Measurements from ENCODE around the gene SWSAP1. TPM values are rescaled to one million over a fixed set of nuclear protein-coding genes. Genes with fewer than 3 reads are reported as not detected.

The SWSAP1 gene
- polyA plus RNA-seq, 3 donors = 5.9 to 11.5 (median 8.7) TPM

DNA sequence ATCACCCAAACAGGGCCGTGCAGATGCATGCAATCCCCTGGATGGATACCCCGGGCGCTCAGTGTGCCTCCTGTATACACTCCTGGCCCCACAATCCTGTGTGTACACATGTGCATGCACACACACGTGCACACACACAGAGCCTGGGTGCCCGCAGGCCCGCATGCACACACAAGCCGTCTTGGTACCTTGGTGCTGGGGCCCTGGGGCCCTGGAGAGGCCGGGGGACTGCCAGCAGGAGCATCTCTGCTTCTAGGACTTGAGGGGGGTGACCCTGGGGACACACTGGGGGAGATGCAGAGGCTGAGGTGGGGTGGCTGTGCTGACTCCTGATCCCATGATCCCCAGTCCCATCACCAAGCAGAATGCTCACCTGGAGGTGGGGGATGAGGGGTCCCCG, 25.2 kb downstream of the SWSAP1 start:
- no peak overlapping the region for H3K27ac Mint-ChIP-seq
- Histone ChIP-seq H3K4me3 (replicated peaks in 1 of 3; ENCODE audit: low read depth in 2 of 3, low read length in 3 of 3) (no peak overlapping the region), H3K36me3 (replicated peaks in 1 of 2; ENCODE audit: control insufficient read depth in 1 of 2, insufficient read depth in 2 of 2, low read length in 2 of 2) (no peaks in the 10 kb centered on the region)

DNA sequence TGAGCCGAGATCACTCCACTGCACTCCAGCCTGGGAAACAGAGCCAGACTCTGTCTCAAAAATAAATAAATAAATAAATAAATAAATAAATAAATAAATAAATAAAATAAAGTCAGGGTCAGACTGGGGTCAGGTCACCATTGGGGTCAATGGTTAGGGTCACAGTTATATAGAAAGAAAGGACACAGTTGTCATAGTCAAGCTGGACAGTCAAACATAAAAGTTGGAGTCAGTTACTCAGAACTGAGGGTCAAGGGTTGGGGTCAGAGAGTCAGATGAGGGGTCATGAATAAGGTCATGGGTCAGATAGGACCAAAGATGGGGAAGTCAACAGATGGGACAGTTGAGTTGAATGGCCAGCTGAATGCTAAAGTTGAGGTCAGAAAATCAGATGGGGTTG, 26.3 kb downstream of the SWSAP1 start:
- no peaks in the 10 kb centered on the region for H3K9me3 ChIP-seq (replicated peaks in 1 of 2; ENCODE audit: control insufficient read depth in 1 of 2, insufficient read depth in 1 of 2, low read length in 2 of 2)
- H3K4me1 Mint-ChIP-seq = peaks cover under 1% of the 10 kb centered on the region
- H3K27ac Mint-ChIP-seq = no peak overlapping the region

More for the DNA sequence above, 25.2 kb downstream of the SWSAP1 start:
- H3K27ac ChIP-seq (ENCODE audit: low read depth in 1 of 2, low read length in 2 of 2) = no peak overlapping the region
- no peak for DNase-seq
- peaks cover 2 to 27% (median 5%) of the 10 kb centered on the region in 3 donors for H3K27me3 Mint-ChIP-seq (ENCODE audit: low read depth in 3 of 3)
- H3K9me3 ChIP-seq (replicated peaks in 1 of 2; ENCODE audit: control insufficient read depth in 1 of 2, insufficient read depth in 1 of 2, low read length in 2 of 2) = no peaks in the 10 kb centered on the region
- no peak overlapping the region for H3K4me3 Mint-ChIP-seq
- H3K4me1 Mint-ChIP-seq = peaks cover 5% of the 10 kb centered on the region
- H4K20me1 ChIP-seq (ENCODE audit: insufficient read depth, low read length) = no peaks in the 10 kb centered on the region
- 95% methylated on average over 8 of the region's 9 CpGs for WGBS (ENCODE audit: insufficient coverage)
- H3K27me3 ChIP-seq (ENCODE audit: control insufficient read depth in 2 of 2, insufficient read depth in 2 of 2, low read length in 2 of 2) = no peaks in the 10 kb centered on the region
- no peaks in the 10 kb centered on the region for H3K9me3 Mint-ChIP-seq
- H3K4me1 ChIP-seq (ENCODE audit: control insufficient read depth in 1 of 2, insufficient read depth in 2 of 2, low read length in 2 of 2) = no peaks in the 10 kb centered on the region
- intact Hi-C loops (cut with micrococcal nuclease) = no loop called here
- no peak overlapping the region for H3K9ac ChIP-seq (ENCODE audit: insufficient read depth, low read length, poor library complexity, severe bottlenecking)
- TF ChIP-seq CTCF (IDR thresholded peaks at IDR 0.05) = no peak
- no peak overlapping the region for H2AFZ ChIP-seq (ENCODE audit: insufficient read depth, low read depth, low read length, poor library complexity, severe bottlenecking)
- H3K36me3 Mint-ChIP-seq = no peaks in the 10 kb centered on the region
- no peak overlapping the region for H3K4me2 ChIP-seq (replicated peaks; ENCODE audit: extremely low read depth, low read length, poor library complexity, severe bottlenecking)
- H3K79me2 ChIP-seq (ENCODE audit: insufficient read depth, low read length) = no peaks in the 10 kb centered on the region

More for the DNA sequence above, 26.3 kb downstream of the SWSAP1 start:
- intact Hi-C loops (cut with micrococcal nuclease) = no loop called here
- Histone ChIP-seq H3K27ac (ENCODE audit: low read depth in 1 of 2, low read length in 2 of 2) (no peak overlapping the region), H3K27me3 (ENCODE audit: control insufficient read depth in 2 of 2, insufficient read depth in 2 of 2, low read length in 2 of 2) (no peaks in the 10 kb centered on the region), H3K36me3 (replicated peaks in 1 of 2; ENCODE audit: control insufficient read depth in 1 of 2, insufficient read depth in 2 of 2, low read length in 2 of 2) (no peaks in the 10 kb centered on the region), H3K4me3 (replicated peaks in 1 of 3; ENCODE audit: low read depth in 2 of 3, low read length in 3 of 3) (no peak overlapping the region), H4K20me1 (ENCODE audit: insufficient read depth, low read length) (no peaks in the 10 kb centered on the region), H3K9ac (ENCODE audit: insufficient read depth, low read length, poor library complexity, severe bottlenecking) (no peak overlapping the region), H2AFZ (ENCODE audit: insufficient read depth, low read depth, low read length, poor library complexity, severe bottlenecking) (no peak overlapping the region), H3K4me1 (ENCODE audit: control insufficient read depth in 1 of 2, insufficient read depth in 2 of 2, low read length in 2 of 2) (no peaks in the 10 kb centered on the region), H3K79me2 (ENCODE audit: insufficient read depth, low read length) (no peaks in the 10 kb centered on the region), H3K4me2 (replicated peaks; ENCODE audit: extremely low read depth, low read length, poor library complexity, severe bottlenecking) (no peak overlapping the region)
- no peak for TF ChIP-seq CTCF (IDR thresholded peaks at IDR 0.05)
- no peaks in the 10 kb centered on the region for H3K36me3 Mint-ChIP-seq
- no CpG with 5 or more reads among the region's 1 CpG for WGBS (ENCODE audit: insufficient coverage)
- H3K4me3 Mint-ChIP-seq = peak overlapping the region in 1 of 2 donors; percentile 40
- no peaks in the 10 kb centered on the region for H3K9me3 Mint-ChIP-seq
- no peak for DNase-seq
- H3K27me3 Mint-ChIP-seq (ENCODE audit: low read depth in 3 of 3) = peaks cover 0 to 19% (median 12%) of the 10 kb centered on the region in 3 donors

Measured in CD14-positive monocyte (primary cell).